ENCODE data around the gene SV2B. TPM values are rescaled to one million over a fixed set of nuclear protein-coding genes. Genes with fewer than 3 reads are reported as not detected.

SV2B gene
- total and polyA plus RNA-seq, 2 donors (not counting 1 experiment from before 2014, with no cell fraction given), result under 0.01 TPM; not detected in 1

DNA sequence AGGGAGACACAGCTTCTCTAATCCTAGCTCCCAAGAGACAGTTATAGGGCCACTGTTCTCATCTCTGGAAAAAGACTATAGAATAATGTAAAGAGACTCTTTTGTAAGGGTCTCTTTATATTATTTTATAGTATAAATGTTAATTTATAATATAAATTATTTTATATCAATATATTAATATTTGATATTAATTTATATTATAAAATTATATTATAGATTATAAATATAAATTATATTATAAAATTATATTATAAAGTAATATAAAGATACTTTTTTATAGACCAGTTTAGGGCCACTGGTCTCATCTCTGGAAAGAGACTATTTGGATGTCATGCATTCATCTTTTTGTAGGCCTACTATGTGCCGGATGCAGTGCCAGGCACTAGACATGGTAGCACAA is 53.9 kb downstream of the SV2B start:
- Histone ChIP-seq H3K4me1 (ENCODE audit: control insufficient read depth, extremely low read depth, insufficient read depth, low read length) (no peaks in the 10 kb centered on the region), H3K4me3 (replicated peaks in 1 of 4; ENCODE audit: control extremely low read depth in 1 of 4, insufficient read depth in 1 of 4, low read depth in 3 of 4, low read length in 4 of 4) (no peak overlapping the region), H3K9ac (ENCODE audit: insufficient read depth, low read length) (no peak overlapping the region), H2AFZ (ENCODE audit: low read length) (no peak overlapping the region), H3K9me3 (ENCODE audit: control insufficient read depth, insufficient read depth, low read depth, low read length) (no peaks in the 10 kb centered on the region), H3K27me3 (ENCODE audit: control insufficient read depth, insufficient read depth, low read length) (no peaks in the 10 kb centered on the region), H4K20me1 (ENCODE audit: control insufficient read depth, extremely low read depth, insufficient read depth, low read length) (no peaks in the 10 kb centered on the region), H3K36me3 (ENCODE audit: control insufficient read depth, insufficient read depth, low read length) (no peaks in the 10 kb centered on the region), H3K4me2 (ENCODE audit: extremely low read depth, insufficient read depth, low read length) (no peak overlapping the region), H3K79me2 (ENCODE audit: control insufficient read depth, insufficient read depth, low read length) (no peaks in the 10 kb centered on the region), H3K27ac (ENCODE audit: insufficient read depth, low read length) (no peak overlapping the region)
- TF ChIP-seq EZH2 (IDR thresholded peaks at IDR 0.05; ENCODE audit: low read length, missing control alignments), result no peak
- TF ChIP-seq, protein P1, sequence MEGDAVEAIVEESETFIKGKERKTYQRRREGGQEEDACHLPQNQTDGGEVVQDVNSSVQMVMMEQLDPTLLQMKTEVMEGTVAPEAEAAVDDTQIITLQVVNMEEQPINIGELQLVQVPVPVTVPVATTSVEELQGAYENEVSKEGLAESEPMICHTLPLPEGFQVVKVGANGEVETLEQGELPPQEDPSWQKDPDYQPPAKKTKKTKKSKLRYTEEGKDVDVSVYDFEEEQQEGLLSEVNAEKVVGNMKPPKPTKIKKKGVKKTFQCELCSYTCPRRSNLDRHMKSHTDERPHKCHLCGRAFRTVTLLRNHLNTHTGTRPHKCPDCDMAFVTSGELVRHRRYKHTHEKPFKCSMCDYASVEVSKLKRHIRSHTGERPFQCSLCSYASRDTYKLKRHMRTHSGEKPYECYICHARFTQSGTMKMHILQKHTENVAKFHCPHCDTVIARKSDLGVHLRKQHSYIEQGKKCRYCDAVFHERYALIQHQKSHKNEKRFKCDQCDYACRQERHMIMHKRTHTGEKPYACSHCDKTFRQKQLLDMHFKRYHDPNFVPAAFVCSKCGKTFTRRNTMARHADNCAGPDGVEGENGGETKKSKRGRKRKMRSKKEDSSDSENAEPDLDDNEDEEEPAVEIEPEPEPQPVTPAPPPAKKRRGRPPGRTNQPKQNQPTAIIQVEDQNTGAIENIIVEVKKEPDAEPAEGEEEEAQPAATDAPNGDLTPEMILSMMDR (conservative IDR thresholded peaks at IDR 0.05 in 1 of 2, IDR thresholded peaks at IDR 0.05 in 1 of 2; ENCODE audit: low read depth in 1 of 2, low read length in 2 of 2), result no peak
- DNase-seq (ENCODE audit: low read depth in 2 of 2), result no peak

DNA sequence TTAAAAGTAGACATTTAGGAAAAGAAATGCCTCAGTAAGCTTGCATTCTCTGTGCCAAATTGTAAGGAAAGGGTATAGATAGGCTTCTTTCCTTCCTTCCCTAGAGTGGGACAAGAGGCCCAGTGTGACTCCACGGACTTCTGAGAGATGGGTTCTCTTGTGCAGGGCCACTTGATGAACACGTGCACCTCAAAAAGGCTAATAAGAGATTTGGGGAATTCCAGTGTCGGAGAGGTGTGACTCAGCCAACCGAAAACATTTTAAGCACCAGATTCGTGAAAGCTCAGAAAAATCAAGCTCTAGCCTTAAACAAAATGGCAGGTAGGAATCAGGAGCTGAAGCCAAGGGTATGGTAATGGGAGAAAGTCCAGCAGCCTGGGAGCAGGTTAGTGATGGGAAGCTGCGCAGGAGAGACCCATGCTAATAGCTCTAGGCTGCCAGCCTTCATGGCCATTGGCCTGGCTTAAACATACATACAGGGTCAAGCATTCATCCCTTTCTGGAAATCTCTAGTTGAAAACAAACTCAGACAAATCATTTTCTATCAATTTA is 56.2 kb downstream of the SV2B start:
- TF ChIP-seq EZH2 (IDR thresholded peaks at IDR 0.05; ENCODE audit: low read length, missing control alignments), result no peak
- TF ChIP-seq, protein P1 (conservative IDR thresholded peaks at IDR 0.05 in 1 of 2, IDR thresholded peaks at IDR 0.05 in 1 of 2; ENCODE audit: low read depth in 1 of 2, low read length in 2 of 2), result no peak
- H3K4me2 ChIP-seq (ENCODE audit: extremely low read depth, insufficient read depth, low read length), result no peak overlapping the region
- no peak overlapping the region for H2AFZ ChIP-seq (ENCODE audit: low read length)
- no peaks in the 10 kb centered on the region for H3K27me3 ChIP-seq (ENCODE audit: control insufficient read depth, insufficient read depth, low read length)
- DNase-seq (ENCODE audit: low read depth in 2 of 2), result no peak
- H4K20me1 ChIP-seq (ENCODE audit: control insufficient read depth, extremely low read depth, insufficient read depth, low read length), result no peaks in the 10 kb centered on the region
- no peak overlapping the region for H3K4me3 ChIP-seq (replicated peaks in 1 of 4; ENCODE audit: control extremely low read depth in 1 of 4, insufficient read depth in 1 of 4, low read depth in 3 of 4, low read length in 4 of 4)
- H3K4me1 ChIP-seq (ENCODE audit: control insufficient read depth, extremely low read depth, insufficient read depth, low read length), result no peaks in the 10 kb centered on the region
- H3K79me2 ChIP-seq (ENCODE audit: control insufficient read depth, insufficient read depth, low read length), result no peaks in the 10 kb centered on the region
- H3K36me3 ChIP-seq (ENCODE audit: control insufficient read depth, insufficient read depth, low read length), result no peaks in the 10 kb centered on the region
- no peak overlapping the region for H3K9ac ChIP-seq (ENCODE audit: insufficient read depth, low read length)
- no peak overlapping the region for H3K27ac ChIP-seq (ENCODE audit: insufficient read depth, low read length)
- no peaks in the 10 kb centered on the region for H3K9me3 ChIP-seq (ENCODE audit: control insufficient read depth, insufficient read depth, low read depth, low read length)

DNA sequence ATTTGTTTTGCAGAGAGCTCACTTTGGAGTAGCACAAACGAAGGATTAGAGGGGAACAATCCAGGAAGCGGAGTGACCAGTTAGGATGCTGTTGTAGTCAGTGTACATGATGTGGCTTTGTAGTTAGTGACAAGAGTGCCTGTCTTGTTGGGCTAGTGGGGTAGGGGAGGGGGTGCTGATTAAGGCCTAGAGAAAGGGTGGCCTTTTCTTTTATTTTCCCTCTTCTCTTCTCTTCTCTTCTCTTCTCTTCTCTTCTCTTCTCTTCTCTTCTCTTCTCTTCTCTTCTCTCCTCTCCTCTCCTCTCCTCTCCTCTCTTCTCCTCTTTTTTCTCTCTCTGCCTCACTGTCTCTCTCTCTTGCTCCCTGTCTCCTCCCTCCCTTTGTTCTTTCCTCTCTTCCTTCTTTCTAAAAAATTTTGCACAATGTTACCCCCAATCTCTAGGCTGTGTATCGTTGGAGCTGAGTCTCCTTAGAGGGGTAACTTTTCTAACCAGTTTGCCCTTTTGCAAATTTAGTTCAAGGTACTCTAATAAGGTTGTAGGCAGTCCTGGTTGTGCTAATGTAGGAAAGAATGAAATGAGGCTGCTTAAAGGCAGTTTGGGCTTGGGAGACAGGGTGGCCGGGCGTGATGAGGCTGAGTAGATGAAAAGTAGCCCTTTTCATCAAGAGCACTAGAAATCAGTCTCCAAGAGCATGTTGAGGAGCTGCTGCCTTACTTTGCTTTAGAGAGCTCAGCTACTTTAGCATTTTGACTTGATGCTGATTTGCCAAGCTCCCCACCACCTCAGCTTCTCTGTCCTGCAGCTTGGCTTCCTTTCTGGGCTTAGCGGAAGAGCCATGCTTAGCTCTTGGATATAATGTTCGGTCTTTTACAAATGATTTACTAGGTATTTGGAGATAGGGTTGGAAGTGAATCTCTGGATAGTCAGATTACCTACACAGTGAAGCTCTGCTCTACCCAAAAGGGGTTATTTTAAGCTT is 58.6 kb downstream of the SV2B start:
- Histone ChIP-seq H3K9me3 (ENCODE audit: control insufficient read depth, insufficient read depth, low read depth, low read length) (no peaks in the 10 kb centered on the region), H3K27me3 (ENCODE audit: control insufficient read depth, insufficient read depth, low read length) (no peaks in the 10 kb centered on the region), H3K4me2 (ENCODE audit: extremely low read depth, insufficient read depth, low read length) (no peak overlapping the region), H3K27ac (ENCODE audit: insufficient read depth, low read length) (no peak overlapping the region), H3K36me3 (ENCODE audit: control insufficient read depth, insufficient read depth, low read length) (no peaks in the 10 kb centered on the region), H3K4me1 (ENCODE audit: control insufficient read depth, extremely low read depth, insufficient read depth, low read length) (no peaks in the 10 kb centered on the region), H3K4me3 (replicated peaks in 1 of 4; ENCODE audit: control extremely low read depth in 1 of 4, insufficient read depth in 1 of 4, low read depth in 3 of 4, low read length in 4 of 4) (no peak overlapping the region), H3K79me2 (ENCODE audit: control insufficient read depth, insufficient read depth, low read length) (no peaks in the 10 kb centered on the region), H3K9ac (ENCODE audit: insufficient read depth, low read length) (no peak overlapping the region), H4K20me1 (ENCODE audit: control insufficient read depth, extremely low read depth, insufficient read depth, low read length) (no peaks in the 10 kb centered on the region), H2AFZ (ENCODE audit: low read length) (no peak overlapping the region)
- DNase-seq (ENCODE audit: low read depth in 2 of 2), result no peak
- TF ChIP-seq, protein P1 (conservative IDR thresholded peaks at IDR 0.05 in 1 of 2, IDR thresholded peaks at IDR 0.05 in 1 of 2; ENCODE audit: low read depth in 1 of 2, low read length in 2 of 2), result no peak
- no peak for TF ChIP-seq EZH2 (IDR thresholded peaks at IDR 0.05; ENCODE audit: low read length, missing control alignments)
